Hindlimb muscle (tissue), 1 donor: ENCODE data around the gene ANKEF1. TPM values are rescaled to one million over a fixed set of nuclear protein-coding genes. Genes with fewer than 3 reads are reported as not detected.
A peak's percentile ranks its signal among the peaks of the same experiment; 100 is the strongest.
"Not testable (repeated sequence)": the region's sequence is repeated elsewhere in the genome, so short reads cannot be mapped to it uniquely, and the experiment has no call there.

ENCODE experiments used
- DNase-seq: peaks from one replicate; pipeline ENCODE4 v3.0.0-alpha.2; 2013
- polyA plus RNA-seq: library from polyadenylated mRNA; unstranded; fragments of 120-200 nt; gene quantifications from one replicate; pipeline ENCODE4 v1.2.1, GENCODE V29; 2013; ENCODE audit not compliant: insufficient read length

Gene ANKEF1
- polyA plus RNA-seq, 1 donor: 1.6 TPM

DNA sequence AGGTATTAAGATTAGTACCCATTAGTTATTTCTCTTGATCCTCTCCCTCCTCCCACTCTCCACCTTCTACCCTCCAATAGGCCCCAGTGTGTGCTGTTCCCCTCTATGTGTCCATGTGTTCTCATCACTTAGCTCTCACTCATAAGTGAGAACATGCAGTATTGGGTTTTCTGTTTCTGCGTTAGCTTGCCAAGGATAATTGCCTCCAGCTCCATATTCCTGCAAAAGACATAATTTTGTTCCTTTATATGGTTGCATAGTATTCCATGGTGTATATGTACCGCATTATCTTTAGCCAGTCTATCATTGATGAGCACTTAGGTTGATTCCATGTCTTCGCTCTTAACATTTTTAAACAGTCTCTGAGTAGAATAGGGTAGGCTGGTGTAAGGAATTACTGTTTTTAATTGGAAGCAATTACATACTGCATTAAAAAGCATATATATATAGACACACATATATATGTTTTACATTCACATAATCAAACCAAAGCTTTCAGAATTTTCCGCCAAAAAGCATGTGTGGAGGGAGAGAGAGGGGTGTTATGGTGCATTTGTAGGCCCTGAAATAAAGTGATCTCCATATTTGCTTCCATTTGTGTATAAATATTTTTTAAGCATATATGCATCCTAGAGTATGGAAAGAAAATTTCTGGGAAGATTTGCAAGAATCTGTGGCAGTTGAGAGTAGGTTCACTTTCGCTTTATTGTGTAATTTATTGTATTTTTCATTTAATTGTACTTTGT lies 709 bp upstream of the ANKEF1 start:
- DNase-seq: no peak

DNA sequence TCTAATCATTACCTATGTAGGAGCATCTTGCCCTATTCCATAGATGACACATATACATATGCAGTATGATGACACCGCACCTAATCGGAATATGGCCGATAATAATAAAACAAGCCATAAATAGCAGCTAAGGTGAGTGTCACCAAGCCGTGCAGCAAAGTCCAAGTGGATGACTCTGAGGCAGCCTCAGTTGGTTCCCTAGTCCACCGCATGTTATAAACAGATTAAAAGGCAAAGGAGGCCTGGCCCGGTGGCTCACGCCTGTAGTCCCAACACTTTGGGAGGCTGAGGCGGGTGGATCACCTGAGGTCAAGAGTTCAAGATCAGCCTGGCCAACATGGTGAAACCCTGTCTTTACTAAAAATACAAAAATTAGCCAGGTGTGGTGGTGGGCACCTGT lies 1.5 kb downstream of the ANKEF1 start:
- DNase-seq: not testable (repeated sequence)

DNA sequence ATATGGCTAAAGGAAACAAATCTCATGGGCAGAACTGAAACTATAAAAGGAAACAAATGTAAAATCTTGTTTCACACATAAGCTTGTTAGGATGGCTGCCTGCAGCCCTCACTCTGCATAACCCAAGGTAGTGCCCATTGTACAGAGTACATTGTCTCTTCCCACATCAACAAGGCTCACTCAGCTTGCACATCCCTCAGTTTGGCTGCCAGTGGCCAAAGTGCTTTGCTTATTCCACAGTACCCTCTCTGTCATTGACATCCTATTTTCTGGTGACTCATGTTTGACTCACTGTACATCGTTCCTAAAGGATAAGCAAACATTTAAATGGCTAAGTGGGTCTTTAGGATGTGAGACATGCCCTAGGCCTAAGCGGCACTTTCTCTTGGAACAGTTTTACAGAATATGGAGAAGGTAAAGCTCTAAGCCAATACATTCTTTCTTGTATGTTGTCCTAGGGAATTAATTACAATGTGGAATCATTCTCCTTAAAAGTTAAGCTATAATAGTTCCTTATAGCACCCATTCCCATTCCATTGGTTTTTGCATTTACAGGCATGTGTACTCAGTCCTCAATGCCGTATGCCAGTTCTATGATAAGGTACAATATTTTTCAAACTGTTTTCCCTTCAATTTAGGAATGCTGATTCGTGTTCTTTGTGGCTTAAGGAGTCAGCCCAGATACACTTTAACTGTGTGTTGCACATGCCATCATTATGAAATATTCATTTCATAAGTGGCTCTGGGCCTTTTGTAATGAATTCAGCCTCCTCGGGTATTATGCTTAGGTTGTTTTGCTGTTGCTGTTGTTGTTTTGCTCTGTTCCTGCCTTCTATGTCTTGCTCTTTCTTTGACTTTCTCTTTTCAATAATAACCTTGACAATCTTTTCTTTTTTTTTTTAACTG lies 5.5 kb downstream of the ANKEF1 start:
- DNase-seq: no peak

DNA sequence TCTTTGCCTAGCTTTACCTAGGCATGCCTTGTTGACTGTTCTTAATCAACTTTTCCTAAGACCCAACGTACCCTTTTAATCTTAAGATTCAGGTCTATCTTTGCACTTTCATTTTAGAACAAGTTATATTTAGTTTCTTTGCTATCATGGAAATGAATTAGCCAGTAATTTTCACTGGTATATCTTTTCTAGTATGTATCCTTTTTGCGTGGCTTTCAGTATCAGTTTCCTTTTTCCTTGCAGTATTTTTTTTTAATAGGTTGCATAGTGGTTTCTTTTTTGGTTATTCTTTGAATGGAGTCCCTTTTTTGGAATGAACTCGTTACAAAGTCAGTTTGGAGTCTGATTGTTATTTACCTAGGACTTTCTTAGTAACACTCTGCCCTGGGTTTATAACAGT lies 7.3 kb downstream of the ANKEF1 start:
- DNase-seq: no peak

DNA sequence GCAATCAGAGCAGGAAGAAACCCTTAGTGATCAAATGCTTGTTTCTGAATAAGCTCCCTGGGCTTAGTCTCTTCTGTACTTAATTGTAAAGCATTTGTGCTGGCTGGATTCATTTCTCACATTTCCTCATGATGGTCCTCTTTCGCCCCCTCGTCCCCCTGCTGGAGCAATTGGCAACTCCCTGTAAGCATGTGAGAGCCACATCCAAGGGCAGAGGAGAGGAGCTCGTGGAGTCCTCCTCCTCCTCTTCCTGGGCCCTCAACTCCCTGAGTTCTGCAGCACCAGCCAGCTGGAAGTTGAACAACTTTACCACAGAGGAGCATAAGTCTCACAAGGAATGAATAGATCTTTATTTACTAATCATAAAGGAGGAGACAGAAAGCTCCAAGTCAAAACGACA lies 12.6 kb downstream of the ANKEF1 start:
- DNase-seq: peak; percentile 18

DNA sequence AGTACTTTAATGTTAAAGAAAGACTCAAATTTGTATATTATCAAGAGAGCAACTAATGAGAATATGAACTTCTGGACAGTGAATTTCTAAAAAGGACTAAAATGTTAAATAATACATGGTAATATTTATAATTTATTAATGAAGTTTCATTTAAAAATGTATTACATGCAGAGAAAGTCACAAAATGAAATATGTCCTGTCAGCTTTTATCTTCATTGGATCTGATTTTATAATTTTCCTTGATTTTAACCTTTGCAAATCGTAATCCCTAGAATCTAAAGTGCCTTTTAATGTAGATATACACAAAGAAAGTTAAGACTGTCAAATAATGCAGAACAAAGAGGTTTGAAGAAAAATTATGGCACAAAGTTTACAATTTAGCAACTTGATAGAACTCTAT lies 16.4 kb downstream of the ANKEF1 start:
- no peak for DNase-seq

DNA sequence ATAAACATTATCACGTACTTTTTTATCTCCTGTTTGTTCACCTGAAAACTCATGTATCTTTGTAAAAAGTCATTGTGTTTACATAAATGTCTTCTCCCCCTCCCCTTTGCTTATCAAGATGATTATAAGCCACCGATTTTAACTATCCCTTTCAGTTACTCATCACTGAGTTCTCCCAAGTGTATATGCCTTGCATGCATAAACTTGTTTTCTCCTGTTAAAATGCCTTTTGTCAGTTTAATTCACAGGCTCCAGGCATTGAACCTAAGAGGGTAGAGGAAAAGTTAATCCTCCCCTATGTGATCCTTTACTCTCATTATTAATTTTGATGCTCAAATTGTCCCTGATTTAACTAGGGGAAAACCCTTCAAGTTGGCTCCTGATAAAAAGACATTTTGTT lies 24.2 kb downstream of the ANKEF1 start:
- DNase-seq: no peak

DNA sequence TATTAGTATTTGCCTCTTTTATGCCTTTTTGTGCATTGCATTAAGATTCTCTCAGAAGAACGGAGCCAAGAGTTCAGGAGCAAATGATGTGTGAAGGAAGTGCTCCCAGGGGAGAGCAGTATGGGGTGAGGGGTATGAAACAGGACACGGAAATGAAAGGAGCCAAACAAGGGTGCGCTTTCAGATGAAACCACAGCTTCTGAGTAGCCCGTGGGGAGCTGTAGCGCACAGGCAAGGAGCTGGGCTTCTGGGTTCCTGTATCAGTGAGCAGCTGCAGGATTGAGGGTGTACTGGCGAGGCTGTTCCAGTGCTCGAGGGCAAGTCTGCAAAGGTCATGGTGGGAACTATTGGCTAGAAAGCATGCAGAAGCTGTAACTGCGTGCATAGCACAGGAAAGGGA lies 25.4 kb downstream of the ANKEF1 start:
- DNase-seq: no peak

DNA sequence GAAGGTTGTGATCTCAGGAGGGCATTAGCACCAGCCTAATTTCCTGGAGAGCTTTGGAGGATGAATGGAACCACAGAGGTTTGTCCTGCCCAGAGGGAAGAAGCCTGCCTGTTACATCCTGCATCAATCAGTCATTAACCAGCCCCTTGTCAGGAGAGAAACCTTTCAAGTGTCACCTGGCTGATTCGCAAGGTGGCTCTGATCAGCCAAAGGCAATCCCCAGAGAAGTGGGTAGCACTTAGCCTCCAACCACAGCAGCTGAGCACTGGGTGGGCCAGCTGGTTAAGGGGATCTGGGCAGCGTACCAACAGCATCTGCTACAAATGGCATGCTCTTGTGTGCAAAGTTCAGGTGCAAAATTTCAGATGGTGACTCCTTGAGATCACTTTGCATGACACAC lies 26.9 kb downstream of the ANKEF1 start:
- no peak for DNase-seq

DNA sequence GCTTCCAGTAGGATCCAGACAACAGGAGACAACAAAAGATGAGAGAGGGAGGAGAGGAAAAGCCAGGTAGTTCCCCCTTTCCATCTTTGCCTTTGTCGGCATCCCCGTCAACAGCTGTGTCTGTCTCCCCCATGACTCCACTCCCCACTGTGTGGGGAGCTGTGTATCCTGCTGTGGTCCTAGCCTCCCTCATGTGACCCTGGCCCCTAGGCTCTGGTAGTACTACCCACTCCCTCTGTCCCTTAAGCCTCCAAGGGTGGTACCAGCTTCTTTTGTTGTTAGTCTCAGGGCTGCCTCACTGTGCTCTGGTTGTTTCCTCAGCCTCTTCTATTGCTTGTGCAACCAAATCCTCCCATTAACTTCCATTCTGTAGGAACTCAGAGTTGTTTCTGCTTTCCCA lies 28.7 kb downstream of the ANKEF1 start:
- DNase-seq: no peak

DNA sequence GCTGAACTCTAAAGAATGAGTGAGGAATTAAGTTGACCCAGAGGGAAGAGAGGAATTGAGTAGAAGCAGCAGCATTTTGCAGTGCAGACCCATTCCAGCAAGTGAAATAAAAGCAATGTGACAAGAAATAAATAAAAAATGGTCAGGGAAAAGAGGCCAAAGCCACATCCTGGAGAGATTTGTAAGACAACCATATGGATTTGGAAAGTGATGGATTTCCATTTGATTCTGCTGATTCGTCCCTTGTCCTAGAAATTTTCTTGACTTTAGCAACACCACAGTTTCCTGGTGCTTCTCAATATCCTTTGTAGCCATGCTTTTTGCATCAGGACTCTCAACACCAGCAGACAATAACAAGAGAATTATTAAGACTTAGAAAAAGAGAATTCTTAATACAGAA lies 29.8 kb downstream of the ANKEF1 start:
- DNase-seq: no peak

DNA sequence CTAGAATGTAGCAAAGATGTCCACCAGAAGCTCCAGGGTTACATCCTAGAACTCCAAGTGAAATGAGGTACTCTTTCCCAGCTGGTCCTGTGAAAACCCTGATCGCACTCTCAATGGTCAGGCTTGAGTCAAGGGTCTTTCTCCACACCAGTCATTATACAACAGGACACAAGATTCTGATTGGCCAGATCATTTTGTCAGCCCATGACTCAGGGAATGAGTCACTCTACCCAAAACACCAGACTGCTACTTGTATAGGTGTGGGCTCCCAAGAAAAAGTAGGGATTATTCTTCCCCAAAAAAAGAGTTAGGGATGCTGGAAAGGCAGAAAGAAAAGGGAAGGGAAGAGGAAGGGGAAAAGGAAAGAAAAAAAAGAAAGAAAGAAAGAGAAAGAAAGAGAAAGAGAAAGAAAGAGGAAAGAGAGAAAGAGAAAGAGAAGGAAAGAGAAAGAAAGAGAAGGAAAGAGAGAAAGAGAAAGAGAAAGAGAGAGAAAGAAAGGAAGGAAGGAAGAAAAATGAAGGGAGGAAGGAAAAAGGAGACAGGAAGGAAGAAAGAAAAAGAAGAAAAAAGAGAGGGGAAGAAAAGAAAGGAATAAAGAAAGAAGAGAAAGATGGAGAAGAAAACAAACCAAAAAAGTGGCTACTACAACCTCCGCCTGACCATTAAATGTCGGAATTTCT lies 30.5 kb downstream of the ANKEF1 start:
- DNase-seq: no peak

DNA sequence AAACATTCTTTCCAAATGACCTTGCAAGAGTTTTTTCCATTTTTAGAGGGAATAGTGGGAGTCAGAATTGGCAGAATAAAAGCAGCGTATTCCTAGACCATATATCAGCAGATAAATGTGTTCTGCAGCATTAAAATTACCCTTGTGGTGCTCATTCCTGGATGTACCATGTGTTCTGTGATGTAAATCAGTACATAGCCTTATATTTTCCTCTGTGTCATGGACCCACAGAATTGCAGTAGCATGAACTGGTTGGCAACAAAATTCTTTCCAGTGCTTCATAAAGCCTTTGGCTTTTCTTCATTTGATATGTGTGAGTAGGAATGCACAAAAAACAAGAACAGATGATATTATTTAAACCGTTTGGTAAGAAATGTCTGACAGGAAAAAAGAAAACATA lies 32.5 kb downstream of the ANKEF1 start:
- peak; percentile 47 for DNase-seq

DNA sequence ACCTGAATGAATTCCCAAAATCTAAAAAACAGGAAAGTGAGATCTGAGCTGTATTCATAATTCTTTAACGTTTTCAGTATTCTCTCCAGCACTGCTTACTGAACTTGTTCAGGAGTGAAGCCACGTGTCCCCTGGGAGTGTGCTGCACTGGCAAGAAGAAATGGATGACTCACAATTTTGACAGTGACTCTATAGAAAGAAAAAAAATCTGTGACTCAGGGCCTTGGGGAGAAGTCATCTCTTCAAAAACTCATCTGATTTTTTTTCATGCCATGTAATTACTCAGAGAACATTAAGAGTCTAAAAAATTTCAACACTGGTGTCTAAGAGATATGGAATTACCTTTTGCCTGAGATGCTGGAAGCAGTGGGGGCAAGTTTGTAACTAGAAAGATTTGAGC lies 39.7 kb downstream of the ANKEF1 start:
- DNase-seq: peak; percentile 6

DNA sequence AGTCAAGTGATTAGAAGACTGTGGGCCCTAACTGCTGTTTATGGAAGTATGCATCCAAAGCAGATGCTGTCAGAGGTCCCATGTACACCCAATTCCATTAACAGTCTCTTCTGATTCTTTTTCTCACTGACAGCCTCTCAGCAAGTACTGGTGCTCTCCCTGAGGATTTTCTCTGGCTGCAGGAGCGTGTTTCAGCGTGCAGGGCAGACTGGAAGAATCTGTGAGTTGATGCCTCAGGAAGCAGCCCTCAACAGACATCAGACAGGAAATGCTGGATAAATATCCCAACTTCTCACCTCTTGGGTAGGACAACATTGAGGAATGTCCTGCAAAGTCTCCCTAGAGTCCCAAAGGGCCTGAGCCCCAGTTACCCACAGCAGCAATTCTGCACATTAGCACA lies 40.8 kb downstream of the ANKEF1 start:
- DNase-seq: no peak

DNA sequence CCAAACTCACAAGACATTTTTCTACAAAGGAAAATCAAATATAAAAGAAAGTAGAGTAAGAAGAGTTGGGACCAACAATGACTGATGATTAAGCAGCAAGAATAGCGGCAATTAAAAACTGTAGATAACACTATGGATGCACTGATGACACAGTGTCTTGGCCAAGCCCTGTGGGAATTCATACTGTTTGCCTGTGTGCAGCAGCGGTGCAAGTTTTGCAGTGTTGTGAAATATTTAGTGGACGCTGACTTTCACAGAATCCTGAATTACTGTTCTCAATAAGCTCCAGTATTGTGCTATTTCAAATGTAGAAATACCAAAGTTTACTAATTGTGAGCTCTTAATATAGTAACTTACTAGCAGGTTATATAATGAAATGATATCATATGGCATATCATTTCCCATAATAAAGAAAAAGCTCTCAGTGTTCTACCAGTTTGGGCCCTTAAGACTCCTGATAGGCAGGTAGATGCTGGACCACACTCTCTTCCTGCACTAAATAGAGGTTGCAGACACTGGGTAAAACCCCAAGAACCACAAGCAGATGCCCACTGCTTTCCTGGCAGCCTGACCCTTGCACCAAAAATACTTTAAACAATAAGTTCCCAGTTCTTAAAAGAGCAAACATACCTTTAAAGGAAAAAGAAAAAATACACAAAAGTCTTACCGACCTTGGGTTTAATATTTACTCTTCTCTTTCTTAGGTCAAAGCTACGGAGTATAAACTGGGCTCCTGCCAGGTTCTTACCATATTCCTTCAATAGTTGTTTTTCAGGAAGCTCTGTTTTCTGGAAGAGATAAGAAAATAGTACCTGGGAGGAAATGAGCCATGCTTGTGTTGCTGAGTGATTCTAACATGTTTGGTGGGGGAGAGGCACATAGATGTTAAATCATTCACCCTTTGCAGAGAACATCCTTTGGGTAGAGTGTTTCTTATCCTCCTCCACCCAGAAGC lies 41.6 kb downstream of the ANKEF1 start:
- no peak for DNase-seq

DNA sequence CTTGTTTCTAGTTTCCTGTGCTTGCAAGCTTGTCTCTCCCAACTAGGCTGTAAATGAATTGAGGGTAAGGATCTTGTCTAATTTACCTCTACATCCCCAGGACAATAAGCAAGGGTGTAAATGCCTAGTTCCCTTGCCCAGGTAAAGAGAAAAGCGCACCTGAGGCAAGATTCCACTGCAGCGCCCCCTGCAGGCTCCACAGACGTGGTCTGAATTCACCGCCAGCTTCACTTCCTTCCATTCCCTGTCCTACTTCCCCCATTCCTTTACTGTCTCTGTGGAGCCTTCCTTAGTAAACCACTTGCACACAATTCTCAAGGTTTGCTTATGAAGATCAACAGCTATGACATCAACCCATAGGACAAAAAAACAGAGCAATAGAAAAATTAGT lies 42.3 kb downstream of the ANKEF1 start:
- DNase-seq: no peak

DNA sequence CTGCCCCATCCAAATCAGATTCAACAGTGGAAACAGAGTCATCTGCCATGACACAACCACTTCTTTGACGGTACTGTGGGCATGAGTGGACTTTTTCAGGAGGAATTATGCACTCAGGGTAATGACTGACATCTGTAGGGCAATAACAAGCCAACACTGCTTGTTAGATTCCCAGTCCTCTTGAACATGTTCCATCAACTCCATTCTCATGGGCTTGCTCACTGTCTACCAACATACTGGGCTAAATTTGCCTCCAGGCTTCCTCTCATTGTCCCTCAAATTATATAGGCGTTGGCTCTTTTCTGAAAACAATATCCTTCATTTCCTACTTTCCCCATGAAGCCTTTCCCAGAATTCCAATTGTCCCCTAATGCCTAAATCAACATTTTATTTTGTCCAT lies 43.1 kb downstream of the ANKEF1 start:
- DNase-seq: no peak

DNA sequence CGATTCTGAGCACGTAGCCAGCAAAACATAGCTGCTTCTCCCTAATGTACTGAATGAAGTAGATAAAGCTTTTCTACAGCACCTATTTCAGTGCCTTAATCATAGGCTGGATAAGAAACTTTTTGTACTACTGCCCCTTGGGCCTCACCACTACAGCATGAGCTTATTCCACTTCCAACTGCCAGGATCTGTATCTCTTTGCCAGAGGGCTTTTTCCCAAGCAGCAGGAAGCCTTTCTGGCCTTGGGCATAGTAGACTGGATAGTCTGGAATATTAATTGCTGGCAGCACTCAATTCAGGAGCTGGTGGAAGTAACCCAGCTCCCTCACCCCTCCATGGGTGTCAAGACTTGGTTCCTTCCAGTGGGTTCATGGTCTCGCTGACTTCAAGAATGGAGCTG lies 43.6 kb downstream of the ANKEF1 start:
- DNase-seq: no peak

DNA sequence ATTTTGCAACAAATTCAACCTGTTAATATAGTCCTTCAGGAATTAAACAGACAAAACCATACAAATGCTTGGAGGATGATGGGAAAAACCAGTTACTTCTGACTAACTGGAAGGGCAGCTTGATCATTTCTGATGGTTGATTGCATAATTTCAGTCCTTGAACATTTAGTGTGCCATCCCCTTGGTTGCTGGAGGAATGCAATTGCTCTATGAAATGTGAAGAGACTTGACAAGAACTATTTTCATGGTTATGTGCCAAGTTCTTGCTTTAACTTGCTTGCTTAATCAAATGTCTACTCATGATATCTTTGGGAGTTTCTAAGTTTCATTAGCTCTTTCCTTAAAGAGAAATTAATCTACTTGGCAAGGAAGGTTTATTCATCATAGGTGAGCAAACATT lies 45.2 kb downstream of the ANKEF1 start:
- no peak for DNase-seq

DNA sequence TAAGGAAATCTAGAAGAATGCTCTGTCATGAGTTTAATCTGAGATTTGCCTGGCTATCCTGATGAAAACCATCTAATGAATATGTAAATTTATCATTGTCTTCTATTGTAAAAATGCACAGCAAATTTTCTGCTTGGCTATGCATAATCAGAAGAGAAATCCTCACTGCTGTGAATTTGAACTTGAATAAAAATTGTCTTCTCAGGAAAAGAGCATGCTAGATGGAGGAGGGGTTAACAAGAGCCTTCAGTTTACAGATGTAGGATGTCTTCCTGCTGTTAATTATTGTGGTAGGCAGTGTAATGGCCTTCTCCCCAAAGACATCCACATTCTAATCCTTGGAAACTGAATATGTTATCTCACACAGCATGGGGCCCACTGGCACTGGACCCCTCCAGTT lies 45.8 kb downstream of the ANKEF1 start:
- no peak for DNase-seq

DNA sequence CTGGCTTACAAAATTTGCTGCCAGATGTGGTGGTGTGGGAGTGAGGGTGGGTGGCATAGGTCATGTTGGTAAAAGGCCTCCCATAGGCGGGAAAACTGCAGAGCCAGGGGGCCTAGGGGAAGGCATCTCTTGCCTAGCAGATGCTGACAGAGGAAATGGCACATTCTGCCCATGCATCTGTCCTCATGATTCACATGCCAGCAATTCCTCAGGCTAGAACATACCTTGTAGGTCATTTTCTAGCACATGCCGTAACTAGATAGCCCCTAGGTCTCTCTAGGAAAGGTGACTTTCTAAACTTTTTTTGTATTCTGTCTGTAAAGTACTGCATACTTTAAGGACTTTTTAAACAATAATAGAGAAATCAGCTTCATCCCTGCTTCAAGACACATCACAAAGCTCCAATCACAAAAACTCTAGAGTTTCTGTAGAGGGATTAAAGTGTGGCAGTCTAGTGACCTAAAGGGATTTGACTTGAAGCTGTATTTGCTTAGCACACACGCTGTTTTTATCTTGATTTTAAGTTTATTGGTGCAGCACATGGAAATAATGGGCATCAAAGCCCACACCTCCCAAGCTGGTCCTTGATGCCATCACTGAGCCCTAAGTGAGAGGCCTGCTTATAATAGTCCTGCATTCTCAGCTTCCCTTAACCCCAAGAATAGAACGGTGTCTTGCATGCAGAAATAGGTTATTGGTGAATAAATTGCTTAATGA lies 55.2 kb downstream of the ANKEF1 start:
- DNase-seq: no peak
